GM23338 (cell line): ENCODE results near the gene LCOR. TPM values are rescaled to one million over a fixed set of nuclear protein-coding genes. Genes with fewer than 3 reads are reported as not detected.

Experiments used
- ATAC-seq: fragments of 200-7000 bp; cut with Tn5 transposase; 3 replicates; pipeline ENCODE4 v1.9.1; 2020
- DNase-seq: peaks from one replicate; pipeline ENCODE4 v3.0.0-alpha.2; 2015; ENCODE audit warnings: low spot score
- H2AFZ ChIP-seq: fragments of 200-600 bp; sonication (generic); 2 replicates; pipeline ENCODE4 v1.8.0; 2016; ENCODE audit warnings: antibody characterized with exemption, mild to moderate bottlenecking, moderate library complexity
- H3F3A ChIP-seq: fragments of 200-600 bp; sonication (generic); replicated peaks from 2 replicates; pipeline ENCODE4 v1.8.0; 2017; ENCODE audit warnings: antibody characterized with exemption, mixed run types, low read depth
- H3K27ac ChIP-seq: fragments of 200-600 bp; sonication (generic); 2 replicates; pipeline ENCODE4 v1.6.1; 2016; ENCODE audit warnings: low read depth
- H3K27me3 ChIP-seq: fragments of 200-600 bp; sonication (generic); 2 replicates; pipeline ENCODE4 v1.8.0; 2016; ENCODE audit warnings: mild to moderate bottlenecking, mixed run types, moderate library complexity; ENCODE audit not compliant: insufficient read depth
- H3K36me3 ChIP-seq: fragments of 200-600 bp; sonication (generic); 2 replicates; pipeline ENCODE4 v1.8.0; 2016; ENCODE audit warnings: mild to moderate bottlenecking; ENCODE audit not compliant: insufficient read depth
- H3K4me1 ChIP-seq: fragments of 200-600 bp; sonication (generic); 2 replicates; pipeline ENCODE4 v1.8.0; 2016; ENCODE audit warnings: mild to moderate bottlenecking, moderate library complexity; ENCODE audit not compliant: insufficient read depth
- H3K4me2 ChIP-seq: fragments of 200-600 bp; sonication (generic); 2 replicates; pipeline ENCODE4 v1.7.1; 2017; ENCODE audit warnings: mixed run types
- H3K4me3 ChIP-seq: fragments of 200-600 bp; sonication (generic); 2 replicates; pipeline ENCODE4 v1.6.1; 2016; ENCODE audit warnings: mixed run types
- H3K79me2 ChIP-seq: fragments of 200-600 bp; sonication (generic); replicated peaks from 2 replicates; pipeline ENCODE4 v1.8.0; 2017; ENCODE audit warnings: mild to moderate bottlenecking; ENCODE audit not compliant: insufficient read depth
- H3K9me2 ChIP-seq: fragments of 200-600 bp; sonication (generic); 2 replicates; pipeline ENCODE4 v1.8.0; 2017; ENCODE audit not compliant: insufficient read depth
- H4K20me1 ChIP-seq: fragments of 200-600 bp; sonication (generic); replicated peaks from 2 replicates; pipeline ENCODE4 v1.8.0; 2017; ENCODE audit warnings: mild to moderate bottlenecking; ENCODE audit not compliant: insufficient read depth
- H3K27ac Mint-ChIP-seq: 2 replicates; pipeline ENCODE4 v1.8.0; 2020; ENCODE audit warnings: inconsistent platforms, mild to moderate bottlenecking, moderate library complexity, mixed read lengths
- H3K27me3 Mint-ChIP-seq: 3 replicates; pipeline ENCODE4 v1.8.0; 2022; ENCODE audit warnings: low read depth, mild to moderate bottlenecking, moderate library complexity, mixed read lengths, inconsistent platforms; ENCODE audit not compliant: insufficient read depth, poor library complexity
- H3K36me3 Mint-ChIP-seq: 3 replicates; pipeline ENCODE4 v1.8.0; 2021; ENCODE audit warnings: low read depth, mild to moderate bottlenecking, inconsistent platforms, moderate library complexity, mixed read lengths
- H3K4me1 Mint-ChIP-seq: 3 replicates; pipeline ENCODE4 v1.8.0; 2020; ENCODE audit warnings: mild to moderate bottlenecking, inconsistent platforms, mixed read lengths
- H3K4me3 Mint-ChIP-seq: 3 replicates; pipeline ENCODE4 v1.8.0; 2021; ENCODE audit warnings: moderate library complexity, mild to moderate bottlenecking, inconsistent platforms, mixed read lengths
- H3K9me3 Mint-ChIP-seq: 3 replicates; pipeline ENCODE4 v1.8.0; 2020; ENCODE audit warnings: moderate library complexity, mild to moderate bottlenecking, inconsistent platforms, mixed read lengths
- CREB1 ChIP-seq: fragments of 250-450 bp; sonication (Bioruptor Pico); IDR thresholded peaks from 2 replicates; pipeline ENCODE4 v1.5.0; 2020; ENCODE audit warnings: low read depth, mild to moderate bottlenecking, moderate library complexity
- EZH2phosphoT487 ChIP-seq: fragments of 200-600 bp; sonication (generic); IDR thresholded peaks from one replicate; pipeline ENCODE4 v1.8.1; 2018; ENCODE audit warnings: antibody characterized with exemption; ENCODE audit not compliant: unreplicated experiment
- JUNB ChIP-seq: IDR thresholded peaks from one replicate; pipeline ENCODE4 v1.6.1; 2016; ENCODE audit warnings: antibody characterized with exemption; ENCODE audit not compliant: unreplicated experiment
- POLR2AphosphoS5 ChIP-seq: IDR thresholded peaks from 2 replicates; pipeline ENCODE4 v1.6.1; 2016; ENCODE audit warnings: antibody characterized with exemption, low read depth
- STAT1 ChIP-seq: IDR thresholded peaks from one replicate; pipeline ENCODE4 v1.6.1; 2016; ENCODE audit warnings: antibody characterized with exemption; ENCODE audit not compliant: unreplicated experiment
- ZNF331 ChIP-seq: fragments of 250-450 bp; sonication (Bioruptor Pico); IDR thresholded peaks from 2 replicates; pipeline ENCODE4 v1.5.0; 2020; ENCODE audit warnings: low read depth, mild to moderate bottlenecking, moderate library complexity
- polyA plus RNA-seq: library from polyadenylated mRNA; unstranded; fragments of >200 nt; fragmentation: Nextera tagmentation; extraction: Ambion mirVana; gene quantifications from 2 replicates; pipeline ENCODE4 v1.2.1, GENCODE V29; 2016
- total RNA-seq: library from RNA; depleted of rRNA; stranded (reverse); fragments of >200 nt; shearing (Covaris generic); gene quantifications from 2 replicates; pipeline ENCODE4 v1.2.3, GENCODE V29; 2014
- TF ChIP-seq, protein P1 (sequence below): IDR thresholded peaks from 2 replicates; pipeline ENCODE4 v1.6.1; 2016; ENCODE audit warnings: antibody characterized with exemption
- TF ChIP-seq, protein P2 (sequence below): fragments of 250-450 bp; sonication (Bioruptor Pico); IDR thresholded peaks from 2 replicates; pipeline ENCODE4 v1.5.0; 2020; ENCODE audit warnings: mild to moderate bottlenecking, moderate library complexity
- TF ChIP-seq, protein P3 (sequence below), 2 experiments: fragments of 200-600 bp in 1 of 2; sonication (generic) in 1 of 2; conservative IDR thresholded peaks; 2 replicates each; pipeline versions ENCODE4 v1.5.1 to v1.6.1; 2016 to 2017; ENCODE audit warnings: antibody characterized with exemption in 2 of 2, low read depth in 2 of 2, mild to moderate bottlenecking in 2 of 2, moderate library complexity in 1 of 2
- TF ChIP-seq, protein P4 (sequence below): IDR thresholded peaks from one replicate; pipeline ENCODE4 v1.6.1; 2018; ENCODE audit warnings: antibody characterized with exemption; ENCODE audit not compliant: unreplicated experiment

Gene LCOR
- total and polyA plus RNA-seq, 2 experiments from 2014 or later: 6.9 to 14.9 TPM

DNA sequence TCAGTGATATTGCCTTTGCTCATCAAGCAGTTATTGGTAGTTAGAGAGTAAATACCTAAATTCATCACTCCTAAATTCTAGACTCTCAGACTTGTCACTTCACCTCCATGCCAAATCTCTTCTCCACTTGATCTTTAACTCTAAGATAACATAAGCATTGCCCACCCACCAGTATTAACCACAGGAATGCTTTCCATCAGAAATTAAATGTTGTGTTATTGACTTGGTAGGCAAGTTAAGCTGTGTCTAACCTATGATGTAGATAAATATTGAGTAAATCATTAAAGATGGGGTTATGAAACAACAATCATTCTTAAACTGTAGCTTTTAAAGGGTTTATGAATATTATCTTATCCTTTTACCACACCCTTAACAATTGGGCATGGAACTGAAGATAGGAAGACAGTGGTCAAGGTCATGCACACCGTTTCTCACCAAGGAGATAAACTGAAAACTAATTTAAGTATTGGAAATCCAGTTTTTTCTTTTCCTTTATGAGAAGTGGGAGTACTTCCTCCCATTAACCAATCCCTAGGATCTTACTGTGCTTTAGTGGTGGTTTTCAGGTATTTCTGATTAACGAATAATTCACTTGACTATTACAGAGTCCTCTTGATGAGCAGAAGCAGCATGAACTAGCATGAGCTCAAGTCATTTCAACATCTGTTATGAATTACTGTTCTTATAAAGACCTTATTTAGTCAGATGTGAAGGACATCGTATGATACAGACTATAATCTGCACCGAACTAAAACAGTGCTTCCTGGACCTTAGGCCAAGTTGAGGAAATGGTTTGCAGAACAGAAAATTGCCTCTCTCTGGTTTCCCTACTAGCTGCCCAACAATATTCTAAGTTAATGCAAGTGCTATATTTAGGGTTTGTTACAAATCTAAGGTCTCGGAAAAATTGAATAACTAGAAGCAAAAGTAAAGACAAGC is 142.0 kb downstream of the LCOR start:
- no peaks in the 10 kb centered on the region for H3K36me3 ChIP-seq
- H3K27me3 ChIP-seq: no peaks in the 10 kb centered on the region
- no peak overlapping the region for H3K4me2 ChIP-seq
- no peaks in the 10 kb centered on the region for H3F3A ChIP-seq
- Mint-ChIP-seq H3K27ac (no peak overlapping the region), H3K27me3 (no peaks in the 10 kb centered on the region), H3K4me1 (no peaks in the 10 kb centered on the region), H3K4me3 (no peak overlapping the region), H3K36me3 (no peaks in the 10 kb centered on the region), H3K9me3 (no peaks in the 10 kb centered on the region)
- TF ChIP-seq STAT1 (no peak), POLR2AphosphoS5 (no peak), EZH2phosphoT487 (no peak), CREB1 (CRISPR knock-in tag) (no peak), ZNF331 (no peak), JUNB (no peak)
- TF ChIP-seq, protein P1, sequence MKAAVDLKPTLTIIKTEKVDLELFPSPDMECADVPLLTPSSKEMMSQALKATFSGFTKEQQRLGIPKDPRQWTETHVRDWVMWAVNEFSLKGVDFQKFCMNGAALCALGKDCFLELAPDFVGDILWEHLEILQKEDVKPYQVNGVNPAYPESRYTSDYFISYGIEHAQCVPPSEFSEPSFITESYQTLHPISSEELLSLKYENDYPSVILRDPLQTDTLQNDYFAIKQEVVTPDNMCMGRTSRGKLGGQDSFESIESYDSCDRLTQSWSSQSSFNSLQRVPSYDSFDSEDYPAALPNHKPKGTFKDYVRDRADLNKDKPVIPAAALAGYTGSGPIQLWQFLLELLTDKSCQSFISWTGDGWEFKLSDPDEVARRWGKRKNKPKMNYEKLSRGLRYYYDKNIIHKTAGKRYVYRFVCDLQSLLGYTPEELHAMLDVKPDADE: no peak
- TF ChIP-seq, protein P2, sequence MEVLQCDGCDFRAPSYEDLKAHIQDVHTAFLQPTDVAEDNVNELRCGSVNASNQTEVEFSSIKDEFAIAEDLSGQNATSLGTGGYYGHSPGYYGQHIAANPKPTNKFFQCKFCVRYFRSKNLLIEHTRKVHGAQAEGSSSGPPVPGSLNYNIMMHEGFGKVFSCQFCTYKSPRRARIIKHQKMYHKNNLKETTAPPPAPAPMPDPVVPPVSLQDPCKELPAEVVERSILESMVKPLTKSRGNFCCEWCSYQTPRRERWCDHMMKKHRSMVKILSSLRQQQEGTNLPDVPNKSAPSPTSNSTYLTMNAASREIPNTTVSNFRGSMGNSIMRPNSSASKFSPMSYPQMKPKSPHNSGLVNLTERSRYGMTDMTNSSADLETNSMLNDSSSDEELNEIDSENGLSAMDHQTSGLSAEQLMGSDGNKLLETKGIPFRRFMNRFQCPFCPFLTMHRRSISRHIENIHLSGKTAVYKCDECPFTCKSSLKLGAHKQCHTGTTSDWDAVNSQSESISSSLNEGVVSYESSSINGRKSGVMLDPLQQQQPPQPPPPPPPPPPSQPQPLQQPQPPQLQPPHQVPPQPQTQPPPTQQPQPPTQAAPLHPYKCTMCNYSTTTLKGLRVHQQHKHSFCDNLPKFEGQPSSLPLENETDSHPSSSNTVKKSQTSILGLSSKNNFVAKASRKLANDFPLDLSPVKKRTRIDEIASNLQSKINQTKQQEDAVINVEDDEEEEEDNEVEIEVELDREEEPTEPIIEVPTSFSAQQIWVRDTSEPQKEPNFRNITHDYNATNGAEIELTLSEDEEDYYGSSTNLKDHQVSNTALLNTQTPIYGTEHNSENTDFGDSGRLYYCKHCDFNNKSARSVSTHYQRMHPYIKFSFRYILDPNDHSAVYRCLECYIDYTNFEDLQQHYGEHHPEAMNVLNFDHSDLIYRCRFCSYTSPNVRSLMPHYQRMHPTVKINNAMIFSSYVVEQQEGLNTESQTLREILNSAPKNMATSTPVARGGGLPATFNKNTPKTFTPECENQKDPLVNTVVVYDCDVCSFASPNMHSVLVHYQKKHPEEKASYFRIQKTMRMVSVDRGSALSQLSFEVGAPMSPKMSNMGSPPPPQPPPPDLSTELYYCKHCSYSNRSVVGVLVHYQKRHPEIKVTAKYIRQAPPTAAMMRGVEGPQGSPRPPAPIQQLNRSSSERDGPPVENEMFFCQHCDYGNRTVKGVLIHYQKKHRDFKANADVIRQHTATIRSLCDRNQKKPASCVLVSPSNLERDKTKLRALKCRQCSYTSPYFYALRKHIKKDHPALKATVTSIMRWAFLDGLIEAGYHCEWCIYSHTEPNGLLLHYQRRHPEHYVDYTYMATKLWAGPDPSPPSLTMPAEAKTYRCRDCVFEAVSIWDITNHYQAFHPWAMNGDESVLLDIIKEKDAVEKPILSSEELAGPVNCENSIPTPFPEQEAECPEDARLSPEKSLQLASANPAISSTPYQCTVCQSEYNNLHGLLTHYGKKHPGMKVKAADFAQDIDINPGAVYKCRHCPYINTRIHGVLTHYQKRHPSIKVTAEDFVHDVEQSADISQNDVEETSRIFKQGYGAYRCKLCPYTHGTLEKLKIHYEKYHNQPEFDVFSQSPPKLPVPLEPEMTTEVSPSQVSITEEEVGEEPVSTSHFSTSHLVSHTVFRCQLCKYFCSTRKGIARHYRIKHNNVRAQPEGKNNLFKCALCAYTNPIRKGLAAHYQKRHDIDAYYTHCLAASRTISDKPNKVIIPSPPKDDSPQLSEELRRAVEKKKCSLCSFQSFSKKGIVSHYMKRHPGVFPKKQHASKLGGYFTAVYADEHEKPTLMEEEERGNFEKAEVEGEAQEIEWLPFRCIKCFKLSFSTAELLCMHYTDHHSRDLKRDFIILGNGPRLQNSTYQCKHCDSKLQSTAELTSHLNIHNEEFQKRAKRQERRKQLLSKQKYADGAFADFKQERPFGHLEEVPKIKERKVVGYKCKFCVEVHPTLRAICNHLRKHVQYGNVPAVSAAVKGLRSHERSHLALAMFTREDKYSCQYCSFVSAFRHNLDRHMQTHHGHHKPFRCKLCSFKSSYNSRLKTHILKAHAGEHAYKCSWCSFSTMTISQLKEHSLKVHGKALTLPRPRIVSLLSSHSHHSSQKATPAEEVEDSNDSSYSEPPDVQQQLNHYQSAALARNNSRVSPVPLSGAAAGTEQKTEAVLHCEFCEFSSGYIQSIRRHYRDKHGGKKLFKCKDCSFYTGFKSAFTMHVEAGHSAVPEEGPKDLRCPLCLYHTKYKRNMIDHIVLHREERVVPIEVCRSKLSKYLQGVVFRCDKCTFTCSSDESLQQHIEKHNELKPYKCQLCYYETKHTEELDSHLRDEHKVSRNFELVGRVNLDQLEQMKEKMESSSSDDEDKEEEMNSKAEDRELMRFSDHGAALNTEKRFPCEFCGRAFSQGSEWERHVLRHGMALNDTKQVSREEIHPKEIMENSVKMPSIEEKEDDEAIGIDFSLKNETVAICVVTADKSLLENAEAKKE: no peak
- TF ChIP-seq, protein P3, sequence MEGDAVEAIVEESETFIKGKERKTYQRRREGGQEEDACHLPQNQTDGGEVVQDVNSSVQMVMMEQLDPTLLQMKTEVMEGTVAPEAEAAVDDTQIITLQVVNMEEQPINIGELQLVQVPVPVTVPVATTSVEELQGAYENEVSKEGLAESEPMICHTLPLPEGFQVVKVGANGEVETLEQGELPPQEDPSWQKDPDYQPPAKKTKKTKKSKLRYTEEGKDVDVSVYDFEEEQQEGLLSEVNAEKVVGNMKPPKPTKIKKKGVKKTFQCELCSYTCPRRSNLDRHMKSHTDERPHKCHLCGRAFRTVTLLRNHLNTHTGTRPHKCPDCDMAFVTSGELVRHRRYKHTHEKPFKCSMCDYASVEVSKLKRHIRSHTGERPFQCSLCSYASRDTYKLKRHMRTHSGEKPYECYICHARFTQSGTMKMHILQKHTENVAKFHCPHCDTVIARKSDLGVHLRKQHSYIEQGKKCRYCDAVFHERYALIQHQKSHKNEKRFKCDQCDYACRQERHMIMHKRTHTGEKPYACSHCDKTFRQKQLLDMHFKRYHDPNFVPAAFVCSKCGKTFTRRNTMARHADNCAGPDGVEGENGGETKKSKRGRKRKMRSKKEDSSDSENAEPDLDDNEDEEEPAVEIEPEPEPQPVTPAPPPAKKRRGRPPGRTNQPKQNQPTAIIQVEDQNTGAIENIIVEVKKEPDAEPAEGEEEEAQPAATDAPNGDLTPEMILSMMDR (conservative IDR thresholded peaks at IDR 0.05; ENCODE audit: low read depth in 2 of 2): no peak
- TF ChIP-seq, protein P4, sequence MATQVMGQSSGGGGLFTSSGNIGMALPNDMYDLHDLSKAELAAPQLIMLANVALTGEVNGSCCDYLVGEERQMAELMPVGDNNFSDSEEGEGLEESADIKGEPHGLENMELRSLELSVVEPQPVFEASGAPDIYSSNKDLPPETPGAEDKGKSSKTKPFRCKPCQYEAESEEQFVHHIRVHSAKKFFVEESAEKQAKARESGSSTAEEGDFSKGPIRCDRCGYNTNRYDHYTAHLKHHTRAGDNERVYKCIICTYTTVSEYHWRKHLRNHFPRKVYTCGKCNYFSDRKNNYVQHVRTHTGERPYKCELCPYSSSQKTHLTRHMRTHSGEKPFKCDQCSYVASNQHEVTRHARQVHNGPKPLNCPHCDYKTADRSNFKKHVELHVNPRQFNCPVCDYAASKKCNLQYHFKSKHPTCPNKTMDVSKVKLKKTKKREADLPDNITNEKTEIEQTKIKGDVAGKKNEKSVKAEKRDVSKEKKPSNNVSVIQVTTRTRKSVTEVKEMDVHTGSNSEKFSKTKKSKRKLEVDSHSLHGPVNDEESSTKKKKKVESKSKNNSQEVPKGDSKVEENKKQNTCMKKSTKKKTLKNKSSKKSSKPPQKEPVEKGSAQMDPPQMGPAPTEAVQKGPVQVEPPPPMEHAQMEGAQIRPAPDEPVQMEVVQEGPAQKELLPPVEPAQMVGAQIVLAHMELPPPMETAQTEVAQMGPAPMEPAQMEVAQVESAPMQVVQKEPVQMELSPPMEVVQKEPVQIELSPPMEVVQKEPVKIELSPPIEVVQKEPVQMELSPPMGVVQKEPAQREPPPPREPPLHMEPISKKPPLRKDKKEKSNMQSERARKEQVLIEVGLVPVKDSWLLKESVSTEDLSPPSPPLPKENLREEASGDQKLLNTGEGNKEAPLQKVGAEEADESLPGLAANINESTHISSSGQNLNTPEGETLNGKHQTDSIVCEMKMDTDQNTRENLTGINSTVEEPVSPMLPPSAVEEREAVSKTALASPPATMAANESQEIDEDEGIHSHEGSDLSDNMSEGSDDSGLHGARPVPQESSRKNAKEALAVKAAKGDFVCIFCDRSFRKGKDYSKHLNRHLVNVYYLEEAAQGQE: no peak
- H3K4me1 ChIP-seq: no peaks in the 10 kb centered on the region
- no peak for DNase-seq
- no peak for ATAC-seq
- no peak overlapping the region for H3K4me3 ChIP-seq
- H4K20me1 ChIP-seq: no peaks in the 10 kb centered on the region
- no peaks in the 10 kb centered on the region for H3K9me2 ChIP-seq
- no peaks in the 10 kb centered on the region for H3K79me2 ChIP-seq
- no peak overlapping the region for H2AFZ ChIP-seq
- H3K27ac ChIP-seq: no peak overlapping the region
